ENCODE results near the gene KCNQ1OT1.

DNA sequence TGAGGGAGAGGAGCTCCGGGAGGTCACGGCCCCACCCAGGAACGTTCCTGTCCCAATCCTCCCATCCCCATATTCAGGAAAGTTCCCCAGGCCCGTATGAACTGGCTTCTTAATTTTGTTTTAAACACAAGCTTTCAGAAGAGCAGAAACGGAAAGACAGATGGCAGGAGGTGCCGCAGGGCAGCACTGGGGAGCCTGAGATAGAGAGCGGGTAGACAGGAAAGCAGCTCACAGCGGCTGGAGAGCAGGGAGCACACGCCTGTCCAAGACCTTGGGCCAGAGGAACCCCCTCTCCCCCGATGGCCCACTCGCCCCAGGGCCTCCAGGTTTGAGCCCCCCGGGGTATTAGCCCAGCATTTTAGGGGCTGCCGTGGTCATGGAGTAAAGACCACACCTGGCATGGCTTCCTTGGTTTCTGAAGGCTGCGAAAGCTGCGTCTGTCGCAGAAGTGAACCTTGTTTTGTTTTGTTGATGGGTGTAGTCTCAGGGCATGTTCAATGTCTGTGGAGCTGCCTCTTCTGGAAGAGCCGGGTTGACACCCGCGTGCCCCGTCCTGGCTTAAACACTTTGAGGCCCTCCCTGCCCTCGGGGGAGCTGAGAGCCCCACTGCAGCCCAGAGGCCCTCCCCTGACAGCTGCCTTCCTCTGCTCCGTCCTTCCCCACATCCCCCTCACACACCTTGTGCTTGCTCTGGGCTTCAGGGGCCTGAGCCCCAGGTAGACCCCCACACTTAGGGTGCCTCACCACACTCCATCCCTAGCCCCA lies 17.9 kb upstream of the KCNQ1OT1 start:
- TF ChIP-seq, protein P1, sequence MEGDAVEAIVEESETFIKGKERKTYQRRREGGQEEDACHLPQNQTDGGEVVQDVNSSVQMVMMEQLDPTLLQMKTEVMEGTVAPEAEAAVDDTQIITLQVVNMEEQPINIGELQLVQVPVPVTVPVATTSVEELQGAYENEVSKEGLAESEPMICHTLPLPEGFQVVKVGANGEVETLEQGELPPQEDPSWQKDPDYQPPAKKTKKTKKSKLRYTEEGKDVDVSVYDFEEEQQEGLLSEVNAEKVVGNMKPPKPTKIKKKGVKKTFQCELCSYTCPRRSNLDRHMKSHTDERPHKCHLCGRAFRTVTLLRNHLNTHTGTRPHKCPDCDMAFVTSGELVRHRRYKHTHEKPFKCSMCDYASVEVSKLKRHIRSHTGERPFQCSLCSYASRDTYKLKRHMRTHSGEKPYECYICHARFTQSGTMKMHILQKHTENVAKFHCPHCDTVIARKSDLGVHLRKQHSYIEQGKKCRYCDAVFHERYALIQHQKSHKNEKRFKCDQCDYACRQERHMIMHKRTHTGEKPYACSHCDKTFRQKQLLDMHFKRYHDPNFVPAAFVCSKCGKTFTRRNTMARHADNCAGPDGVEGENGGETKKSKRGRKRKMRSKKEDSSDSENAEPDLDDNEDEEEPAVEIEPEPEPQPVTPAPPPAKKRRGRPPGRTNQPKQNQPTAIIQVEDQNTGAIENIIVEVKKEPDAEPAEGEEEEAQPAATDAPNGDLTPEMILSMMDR (IDR thresholded peaks at IDR 0.05; ENCODE audit: poor library complexity) = no peak
- no peak for TF ChIP-seq EZH2phosphoT487 (IDR thresholded peaks at IDR 0.05; ENCODE audit: low read depth, severe bottlenecking, unreplicated experiment)

Data from hepatocyte (in vitro differentiated cells).